ENCODE data around the gene RNU1-1.
"Not testable (repeated sequence)": the region's sequence is repeated elsewhere in the genome, so short reads cannot be mapped to it uniquely, and the experiment has no call there.

Gene RNU1-1

GRCh38 chr1:16528338-16528737 lies 14.3 kb upstream of the RNU1-1 start:
- FAIRE-seq; DNase-seq (ENCODE audit: insufficient read length, low spot score): not testable (repeated sequence)

- FAIRE-seq; DNase-seq (ENCODE audit: insufficient read length, low spot score): not testable (repeated sequence)
These were observed 11.7 kb upstream of the RNU1-1 start for GRCh38 chr1:16525769-16526168.

- FAIRE-seq; DNase-seq (ENCODE audit: insufficient read length, low spot score): not testable (repeated sequence)
These were observed 7.6 kb upstream of the RNU1-1 start for GRCh38 chr1:16521679-16522078.

GRCh38 chr1:16521288-16521583 lies 7.2 kb upstream of the RNU1-1 start:
- FAIRE-seq, result no peak
- TF ChIP-seq CTCF (IDR thresholded peaks at IDR 0.05; ENCODE audit: insufficient read depth, missing control alignments), result no peak
- no peak for DNase-seq (ENCODE audit: insufficient read length, low spot score)

- not testable (repeated sequence) for FAIRE-seq; DNase-seq (ENCODE audit: insufficient read length, low spot score)
These were observed 6.6 kb upstream of the RNU1-1 start for GRCh38 chr1:16520435-16521287.

- FAIRE-seq, result not testable (repeated sequence)
These were observed 5.3 kb upstream of the RNU1-1 start for GRCh38 chr1:16519255-16519951.

GRCh38 chr1:16518913-16519254 lies 4.8 kb upstream of the RNU1-1 start:
- FAIRE-seq; DNase-seq (ENCODE audit: insufficient read length, low spot score): not testable (repeated sequence)

More at GRCh38 chr1:16519255-16519951, 5.3 kb upstream of the RNU1-1 start:
- DNase-seq (ENCODE audit: insufficient read length, low spot score), result not testable (repeated sequence)

GRCh38 chr1:16516694-16517410 lies 2.8 kb upstream of the RNU1-1 start:
- not testable (repeated sequence) for FAIRE-seq; DNase-seq (ENCODE audit: insufficient read length, low spot score)

GRCh38 chr1:16513412-16514106 lies 526 bp downstream of the RNU1-1 start:
- not testable (repeated sequence) for FAIRE-seq; DNase-seq (ENCODE audit: insufficient read length, low spot score)

- DNase-seq (ENCODE audit: insufficient read length, low spot score); FAIRE-seq: not testable (repeated sequence)
These were observed 1.3 kb downstream of the RNU1-1 start for GRCh38 chr1:16512624-16513411.

GRCh38 chr1:16511926-16512325 lies 2.2 kb downstream of the RNU1-1 start:
- not testable (repeated sequence) for FAIRE-seq; DNase-seq (ENCODE audit: insufficient read length, low spot score)

- FAIRE-seq; DNase-seq (ENCODE audit: insufficient read length, low spot score): not testable (repeated sequence)
These were observed 5.1 kb downstream of the RNU1-1 start for GRCh38 chr1:16508861-16509445.

GRCh38 chr1:16506364-16507136 lies 7.5 kb downstream of the RNU1-1 start:
- not testable (repeated sequence) for DNase-seq (ENCODE audit: insufficient read length, low spot score); FAIRE-seq

GRCh38 chr1:16505870-16506269 lies 8.2 kb downstream of the RNU1-1 start:
- DNase-seq (ENCODE audit: insufficient read length, low spot score); FAIRE-seq: not testable (repeated sequence)
